Stomach (tissue), 9 donors: ENCODE data around the gene KLHL29. TPM values are rescaled to one million over a fixed set of nuclear protein-coding genes. Genes with fewer than 3 reads are reported as not detected.

Source experiments
- DNase-seq, 2 donors: peaks; one replicate each; pipeline versions ENCODE4 v3.0.0 to v3.0.0-alpha.2; 2013 to 2019
- H3K27ac ChIP-seq, 5 donors: fragments of 200-600 bp in 4 of 5; sonication (generic) in 4 of 5; one replicate each; pipeline ENCODE4 v1.5.1; 2013 to 2019; ENCODE audit warnings: mild to moderate bottlenecking in 1 of 5, moderate library complexity in 1 of 5
- H3K27me3 ChIP-seq, 3 donors: fragments of 200-600 bp; sonication (generic); one replicate each; pipeline ENCODE4 v1.5.1; 2017 to 2019; ENCODE audit warnings: mixed run types in 1 of 3
- H3K36me3 ChIP-seq, 4 donors: fragments of 200-600 bp; sonication (generic); 1 replicate in 3 of 4; 2 replicates in 1 of 4; pipeline ENCODE4 v1.5.1; 2016 to 2019
- H3K4me1 ChIP-seq, 4 donors: fragments of 200-600 bp; sonication (generic); one replicate each; pipeline ENCODE4 v1.5.1; 2016 to 2019
- H3K4me3 ChIP-seq, 4 donors: fragments of 200-600 bp; sonication (generic) in 3 of 4; one replicate each; pipeline ENCODE4 v1.5.1; 2016 to 2019; ENCODE audit warnings: mild to moderate bottlenecking in 1 of 4
- H3K9me3 ChIP-seq, 4 donors: fragments of 200-600 bp; sonication (generic); one replicate each; pipeline ENCODE4 v1.5.1; 2016 to 2019
- CTCF ChIP-seq, 7 experiments: fragments of 450-650 bp in 4 of 7; fragments of 200-600 bp in 3 of 7; sonication (generic) in 3 of 7; IDR thresholded peaks; one replicate each; pipeline ENCODE4 v1.5.1; 2016 to 2019; ENCODE audit warnings: antibody characterized with exemption in 7 of 7, control low read depth in 2 of 7, mild to moderate bottlenecking in 1 of 7
- EP300 ChIP-seq: sonication (generic); formaldehyde crosslinking; IDR thresholded peaks from one replicate; pipeline ENCODE4 v1.6.1; 2017; ENCODE audit warnings: antibody characterized with exemption
- POLR2A ChIP-seq, 4 donors: fragments of 450-650 bp; IDR thresholded peaks; one replicate each; pipeline ENCODE4 v1.6.1; 2016; ENCODE audit warnings: antibody characterized with exemption in 4 of 4, control low read depth in 2 of 4, mild to moderate bottlenecking in 1 of 4, moderate library complexity in 1 of 4
- POLR2AphosphoS5 ChIP-seq, 3 donors: sonication (generic); formaldehyde crosslinking; IDR thresholded peaks; one replicate each; pipeline ENCODE4 v1.6.1; 2016; ENCODE audit warnings: antibody characterized with exemption in 3 of 3
- WGBS, 5 donors: extraction: QIAGEN DNeasy Blood & Tissue Kit in 3 of 5; methylation state at CpG; one replicate each; pipeline versions ENCODE4 v1.1.5 to v1.1.7; 2013 to 2018; 5-methylcytosine and 5-hydroxymethylcytosine counted together
- intact Hi-C: fragments of 100-400 bp; cut with DNase I; formaldehyde crosslinking; loops from one replicate; pipeline ENCODE4 v1.15.1; 2023; ENCODE audit warnings: low total_unique reads
- polyA plus RNA-seq, 3 donors: library from polyadenylated mRNA; stranded (reverse); fragments of 200-250 nt; gene quantifications; one replicate each; pipeline ENCODE4 v1.2.3, GENCODE V29; 2013
- total RNA-seq, 5 donors: library from RNA; depleted of rRNA; stranded (reverse); fragments of >200 nt; gene quantifications; one replicate each; pipeline versions ENCODE4 v1.1.0 to v1.2.3, GENCODE V29; 2014 to 2016
- donor health status: healthy with polysubstance abuse.
- donor health status: Bipolar disorder and iron deficiency.
- donor health status: healthy.

Gene KLHL29
- total and polyA plus RNA-seq, 8 donors: under 0.01 to 6.6 (median 1.3) TPM

DNA sequence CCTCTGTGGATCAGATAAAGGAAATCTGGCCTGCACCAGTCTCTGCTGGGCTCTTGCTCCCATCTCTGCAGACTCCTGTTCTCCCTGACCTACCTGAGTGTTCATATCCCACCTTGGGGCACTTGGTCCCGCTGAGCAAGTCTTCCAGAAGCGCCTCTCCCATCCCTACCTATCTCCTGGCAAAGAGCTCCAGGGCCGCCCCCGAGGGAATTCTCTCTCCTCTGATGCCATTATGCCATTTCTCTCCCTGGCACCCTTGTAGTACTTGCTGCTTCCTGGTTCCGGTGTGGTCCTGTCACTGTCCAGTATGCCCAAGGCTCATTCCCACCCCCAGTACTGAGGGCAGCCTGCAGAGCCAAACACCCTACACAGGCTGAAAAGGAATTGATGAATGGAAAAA lies 99.8 kb downstream of the KLHL29 start:
- no peak for DNase-seq
- H3K36me3 ChIP-seq: no peaks in the 10 kb centered on the region
- H3K9me3 ChIP-seq: no peaks in the 10 kb centered on the region
- intact Hi-C loops: no loop called here
- WGBS, 5 donors: 69 to 82% (median 73%) methylated on average over 5 of the region's 5 CpGs
- H3K4me1 ChIP-seq: peaks cover 0 to 10% (median 5%) of the 10 kb centered on the region in 4 donors
- H3K27me3 ChIP-seq: peaks cover 0 to 6% (median 0%) of the 10 kb centered on the region in 3 donors
- H3K27ac ChIP-seq: no peak overlapping the region
- H3K4me3 ChIP-seq: no peak overlapping the region
- TF ChIP-seq POLR2A (IDR thresholded peaks at IDR 0.05): no peak
- TF ChIP-seq POLR2AphosphoS5 (IDR thresholded peaks at IDR 0.05): no peak
- no peak for TF ChIP-seq CTCF (IDR thresholded peaks at IDR 0.05)
- TF ChIP-seq EP300: no peak

DNA sequence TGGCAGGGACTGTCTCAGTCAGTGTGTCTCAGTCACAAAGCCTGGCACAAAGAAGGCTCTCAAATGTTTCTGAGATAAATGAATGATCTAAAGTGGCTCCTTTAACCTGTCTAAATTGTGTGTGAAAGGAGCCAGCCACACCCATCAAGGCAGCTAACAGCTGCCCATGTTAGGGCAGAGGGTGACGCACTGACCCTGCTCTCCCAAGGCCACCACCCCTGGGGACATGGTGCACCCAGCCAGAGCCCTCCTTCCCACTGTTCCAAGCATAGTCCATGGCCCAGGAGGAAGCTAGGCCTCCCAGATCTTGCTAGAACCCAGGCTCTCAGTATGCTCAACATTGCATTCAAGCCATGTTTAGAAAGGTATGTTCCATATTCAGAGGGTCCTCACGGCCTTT lies 100.3 kb downstream of the KLHL29 start:
- intact Hi-C loops: no loop called here
- WGBS, 5 donors: 70 to 100% (median 87%) methylated on average over 2 of the region's 2 CpGs
- no peak overlapping the region for H3K4me3 ChIP-seq
- no peaks in the 10 kb centered on the region for H3K36me3 ChIP-seq
- peaks cover 0 to 10% (median 5%) of the 10 kb centered on the region in 4 donors for H3K4me1 ChIP-seq
- TF ChIP-seq POLR2A (IDR thresholded peaks at IDR 0.05) (no peak), EP300 (no peak), CTCF (IDR thresholded peaks at IDR 0.05) (no peak), POLR2AphosphoS5 (IDR thresholded peaks at IDR 0.05) (no peak)
- peaks cover 0 to 6% (median 0%) of the 10 kb centered on the region in 3 donors for H3K27me3 ChIP-seq
- H3K27ac ChIP-seq: no peak overlapping the region
- no peak for DNase-seq
- no peaks in the 10 kb centered on the region for H3K9me3 ChIP-seq

DNA sequence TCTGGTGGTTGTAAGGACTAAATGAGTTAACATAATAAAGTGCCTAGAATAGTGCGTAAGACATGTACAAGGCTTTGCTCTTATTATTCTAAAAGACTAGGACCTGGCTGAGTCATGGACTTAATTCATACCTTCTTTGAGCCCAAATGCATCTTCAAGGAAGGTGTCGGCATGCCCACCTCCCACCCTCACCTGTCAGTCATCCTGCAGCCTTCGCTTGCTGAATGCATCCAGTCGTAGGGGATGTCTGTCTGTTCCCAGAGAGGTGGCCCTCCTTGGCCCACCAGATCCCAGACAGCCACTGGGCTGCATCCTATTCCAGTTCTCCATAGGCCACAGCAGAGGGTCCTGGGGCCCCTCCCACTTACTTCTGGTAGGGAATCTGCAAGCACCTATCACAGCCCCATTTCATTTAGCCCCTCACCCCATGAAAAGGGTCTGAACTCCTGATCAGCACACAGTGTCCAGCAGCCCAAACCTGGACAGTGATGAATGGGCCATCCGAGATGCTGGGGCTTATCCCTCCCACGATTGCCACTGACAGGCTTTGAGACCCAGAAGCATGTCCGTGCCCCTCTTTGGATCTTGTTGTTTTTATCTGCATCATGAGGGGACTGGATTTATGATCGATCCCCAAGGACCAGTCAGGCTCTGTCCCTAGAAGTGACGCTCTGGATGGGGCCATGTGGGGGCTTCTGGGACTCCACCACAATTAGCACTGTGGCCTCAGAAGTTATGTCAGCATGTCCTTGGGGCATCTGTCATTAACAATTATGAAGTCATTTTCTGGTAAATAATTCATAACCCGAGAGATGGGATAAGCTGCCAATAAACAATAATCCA lies 101.1 kb downstream of the KLHL29 start:
- Histone ChIP-seq H3K9me3 (no peaks in the 10 kb centered on the region), H3K4me1 (peaks cover 0 to 10% (median 1%) of the 10 kb centered on the region in 4 donors), H3K27ac (no peak overlapping the region), H3K36me3 (no peaks in the 10 kb centered on the region), H3K27me3 (peaks cover 0 to 6% (median 0%) of the 10 kb centered on the region in 3 donors), H3K4me3 (no peak overlapping the region)
- TF ChIP-seq POLR2A (IDR thresholded peaks at IDR 0.05) (no peak), CTCF (IDR thresholded peaks at IDR 0.05) (no peak), POLR2AphosphoS5 (IDR thresholded peaks at IDR 0.05) (no peak), EP300 (no peak)
- intact Hi-C loops: no loop called here
- DNase-seq: no peak
- WGBS, 5 donors: 79 to 85% (median 84%) methylated on average over 10 of the region's 10 CpGs

- H3K27me3 ChIP-seq: peaks cover 0 to 6% (median 0%) of the 10 kb centered on the region in 3 donors
- 65 to 72% (median 71%) methylated on average over 5 of the region's 5 CpGs for WGBS, 5 donors
- H3K36me3 ChIP-seq: no peaks in the 10 kb centered on the region
- intact Hi-C loops: no loop called here
- H3K9me3 ChIP-seq: no peaks in the 10 kb centered on the region
- H3K4me1 ChIP-seq: peaks cover 0 to 10% (median 0%) of the 10 kb centered on the region in 4 donors
- H3K27ac ChIP-seq: no peak overlapping the region
- H3K4me3 ChIP-seq: no peak overlapping the region
- TF ChIP-seq CTCF (IDR thresholded peaks at IDR 0.05) (no peak), POLR2AphosphoS5 (IDR thresholded peaks at IDR 0.05) (no peak), POLR2A (IDR thresholded peaks at IDR 0.05) (no peak), EP300 (no peak)
- no peak for DNase-seq
Observed at GRCh38 chr2:23486684-23487075, 101.7 kb downstream of the KLHL29 start.
